Measurements from ENCODE around the gene MORF4L2.
A peak's percentile ranks its signal among the peaks of the same experiment; 100 is the strongest.
"Not testable (repeated sequence)": the region's sequence is repeated elsewhere in the genome, so short reads cannot be mapped to it uniquely, and the experiment has no call there.

Gene MORF4L2

DNA sequence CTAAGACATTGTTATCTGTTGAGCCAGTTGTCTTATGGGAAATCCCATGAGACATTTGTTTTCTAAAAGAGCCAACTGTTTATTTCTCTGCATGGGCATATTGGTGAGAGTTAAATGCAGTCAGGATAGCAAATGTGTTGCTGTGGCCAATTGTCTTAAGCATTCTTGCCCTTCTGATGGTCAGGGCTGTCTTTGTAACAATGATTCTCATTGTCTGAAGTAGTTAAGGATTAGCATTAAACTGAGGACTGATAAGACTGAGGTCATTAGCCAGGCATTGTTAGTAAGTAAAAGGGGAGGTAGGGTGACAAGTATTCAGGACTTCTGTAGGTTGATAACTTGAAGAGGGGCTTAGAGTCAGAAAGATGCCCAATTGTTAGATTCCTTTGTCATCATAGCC lies 11.2 kb upstream of the MORF4L2 start:
- Mint-ChIP-seq H3K27me3 (ENCODE audit: low read depth) (no peaks in the 10 kb centered on the region), H3K36me3 (ENCODE audit: low read depth) (no peaks in the 10 kb centered on the region), H3K4me3 (no peak overlapping the region), H3K27ac (no peak overlapping the region), H3K4me1 (ENCODE audit: low read depth) (no peaks in the 10 kb centered on the region), H3K9me3 (no peaks in the 10 kb centered on the region)

DNA sequence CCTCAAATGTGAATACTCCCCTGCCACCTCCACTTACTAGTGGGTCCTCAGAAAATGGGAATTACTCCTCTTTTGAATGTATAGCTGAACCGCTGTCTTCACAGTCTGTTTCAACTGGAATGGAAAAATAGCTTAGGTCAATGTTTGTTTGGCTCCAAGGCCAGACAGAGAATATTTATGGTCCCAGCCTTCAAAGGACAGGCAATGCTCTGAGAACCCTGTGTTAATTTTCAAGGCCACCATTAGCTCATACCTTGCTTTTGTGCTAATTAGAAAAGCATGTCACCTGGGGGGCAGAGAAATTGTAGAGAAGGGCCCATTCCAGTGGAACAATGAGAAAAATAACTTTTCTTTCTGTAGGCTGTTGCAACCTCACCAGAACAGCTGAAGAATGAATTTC lies 4.6 kb upstream of the MORF4L2 start:
- no peak overlapping the region for H3K4me3 Mint-ChIP-seq

DNA sequence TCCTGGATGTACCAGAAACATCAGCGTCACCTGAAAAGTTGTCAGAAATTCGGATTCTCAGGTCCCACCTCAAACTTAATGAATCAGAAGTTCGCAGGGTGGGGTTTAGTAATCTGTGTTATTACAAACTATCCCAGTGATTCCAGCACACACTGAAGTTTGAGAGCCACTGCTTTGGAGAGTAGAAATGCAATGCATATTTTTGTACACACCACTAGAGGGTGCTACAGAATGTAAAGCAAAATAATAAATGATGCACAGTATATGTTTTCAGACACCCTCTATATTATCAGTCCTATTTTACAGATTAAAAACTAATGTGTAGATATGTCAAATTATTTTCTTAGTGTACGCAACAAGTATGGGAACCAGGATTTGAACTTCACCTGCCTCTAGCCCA lies 2.4 kb upstream of the MORF4L2 start:
- H3K4me1 Mint-ChIP-seq (ENCODE audit: low read depth), result peaks cover 4% of the 10 kb centered on the region
- peaks cover 6% of the 10 kb centered on the region for H3K36me3 Mint-ChIP-seq (ENCODE audit: low read depth)
- no peaks in the 10 kb centered on the region for H3K9me3 Mint-ChIP-seq
- no peak overlapping the region for H3K4me3 Mint-ChIP-seq
- H3K27ac Mint-ChIP-seq, result no peak overlapping the region
- H3K27me3 Mint-ChIP-seq (ENCODE audit: low read depth), result no peaks in the 10 kb centered on the region

More for the DNA sequence above, 4.6 kb upstream of the MORF4L2 start:
- Mint-ChIP-seq H3K9me3 (no peaks in the 10 kb centered on the region), H3K27ac (no peak overlapping the region), H3K27me3 (ENCODE audit: low read depth) (no peaks in the 10 kb centered on the region), H3K36me3 (ENCODE audit: low read depth) (no peaks in the 10 kb centered on the region), H3K4me1 (ENCODE audit: low read depth) (no peaks in the 10 kb centered on the region)

DNA sequence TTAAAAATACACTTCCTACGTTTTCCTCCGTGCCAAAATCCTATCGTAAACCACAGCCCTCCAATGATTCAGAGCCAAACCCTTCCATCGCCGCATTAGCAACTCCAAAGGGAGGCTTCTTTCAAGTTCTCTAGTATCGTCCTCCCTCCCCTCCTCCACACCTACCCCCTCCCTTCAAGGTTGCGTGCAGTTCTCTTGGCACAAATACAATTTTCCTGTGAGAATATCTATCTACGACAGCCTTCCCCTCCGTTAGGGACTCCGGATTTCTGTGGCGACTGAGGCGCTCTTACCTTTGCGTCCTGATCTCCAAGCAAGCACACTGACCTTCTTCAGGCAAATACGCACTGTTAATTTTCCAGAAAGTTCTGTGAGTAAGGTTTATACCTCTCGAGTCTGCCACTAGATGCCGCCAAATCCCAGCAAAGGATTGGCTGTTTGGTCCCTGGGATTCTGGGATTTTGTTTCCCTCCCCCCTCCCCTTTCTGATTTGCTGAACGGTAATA lies 1.2 kb upstream of the MORF4L2 start:
- peaks cover 8% of the 10 kb centered on the region for H3K4me1 Mint-ChIP-seq (ENCODE audit: low read depth)
- H3K9me3 Mint-ChIP-seq, result no peaks in the 10 kb centered on the region
- H3K36me3 Mint-ChIP-seq (ENCODE audit: low read depth), result peaks cover 10% of the 10 kb centered on the region
- no peak overlapping the region for H3K27ac Mint-ChIP-seq
- no peak overlapping the region for H3K4me3 Mint-ChIP-seq
- no peaks in the 10 kb centered on the region for H3K27me3 Mint-ChIP-seq (ENCODE audit: low read depth)

DNA sequence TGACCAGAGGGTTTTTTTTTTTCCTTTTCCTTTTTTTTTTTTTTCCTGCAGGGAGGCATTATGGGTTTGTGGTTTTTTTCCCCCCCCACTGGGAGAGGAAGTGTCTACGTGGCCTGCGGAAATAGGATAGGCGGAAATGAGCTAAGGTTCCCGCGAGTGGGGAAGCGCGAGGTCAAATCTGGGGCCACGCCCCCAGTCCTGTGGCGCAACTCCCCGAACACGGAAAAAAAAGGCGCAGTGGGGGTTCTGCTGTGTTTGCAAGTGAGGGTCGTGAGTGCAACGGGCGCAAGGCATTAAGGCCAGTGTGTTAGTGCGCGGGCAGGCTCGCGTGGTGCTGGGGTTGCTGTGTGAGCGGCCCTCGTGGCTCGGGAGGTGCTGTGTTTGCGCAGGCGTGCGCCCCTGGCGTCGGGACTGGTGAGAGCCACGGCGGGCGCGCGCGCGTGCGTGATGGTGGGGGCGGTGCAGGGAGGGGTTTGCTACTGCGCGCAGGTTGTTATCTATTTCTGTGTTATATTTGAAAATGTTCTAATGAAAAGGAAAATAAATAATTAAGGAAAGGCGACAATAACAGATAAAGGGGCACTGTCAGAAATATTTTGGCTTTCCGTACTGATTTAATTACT lies 685 bp upstream of the MORF4L2 start:
- Mint-ChIP-seq H3K27ac (no peak overlapping the region), H3K4me1 (ENCODE audit: low read depth) (peaks cover 8% of the 10 kb centered on the region), H3K27me3 (ENCODE audit: low read depth) (no peaks in the 10 kb centered on the region), H3K4me3 (no peak overlapping the region), H3K36me3 (ENCODE audit: low read depth) (peaks cover 10% of the 10 kb centered on the region), H3K9me3 (no peaks in the 10 kb centered on the region)

DNA sequence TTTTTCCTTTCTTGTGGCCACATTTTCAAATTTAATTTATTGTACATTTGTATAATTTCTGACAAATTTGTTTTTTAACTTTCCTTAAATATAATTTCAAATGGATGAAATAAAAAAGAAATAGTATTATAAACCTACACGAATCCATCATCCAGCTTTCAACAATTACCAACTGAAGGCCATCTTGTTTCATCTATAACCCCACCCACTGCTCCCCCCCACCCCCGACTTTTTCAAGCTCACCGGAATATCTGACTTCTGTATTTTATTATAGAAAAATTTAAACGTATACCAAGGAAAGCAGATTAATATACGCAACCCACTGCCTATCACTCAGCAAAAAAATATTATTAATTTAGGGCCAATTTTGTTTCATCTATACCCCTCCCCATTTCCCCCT lies 1.1 kb downstream of the MORF4L2 start:
- Mint-ChIP-seq H3K4me1 (ENCODE audit: low read depth) (peaks cover 8% of the 10 kb centered on the region), H3K27ac (peak overlapping the region; percentile 88), H3K27me3 (ENCODE audit: low read depth) (no peaks in the 10 kb centered on the region), H3K4me3 (peak overlapping the region; percentile 85), H3K9me3 (no peaks in the 10 kb centered on the region), H3K36me3 (ENCODE audit: low read depth) (peaks cover 10% of the 10 kb centered on the region)

DNA sequence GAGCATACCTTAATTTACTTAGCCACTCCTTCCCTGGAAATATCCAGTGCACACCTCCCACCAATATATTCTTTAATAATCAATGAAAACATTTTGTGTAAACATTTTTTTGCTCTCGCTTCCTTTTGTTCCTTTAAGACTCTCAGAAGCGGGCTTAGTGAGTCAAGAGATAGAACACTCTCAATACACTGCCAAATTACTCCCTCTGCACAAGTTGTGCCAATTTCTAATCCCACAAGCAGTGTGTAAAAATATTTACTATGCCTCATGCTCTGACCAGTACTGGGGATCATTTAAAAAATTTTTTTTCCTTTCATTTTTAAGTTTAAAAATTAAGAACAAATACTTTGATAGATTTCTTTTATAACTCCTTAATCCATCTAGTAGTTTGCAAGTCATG lies 5.1 kb downstream of the MORF4L2 start:
- H3K9me3 Mint-ChIP-seq, result no peaks in the 10 kb centered on the region
- H3K4me3 Mint-ChIP-seq, result no peak overlapping the region
- peaks cover 32% of the 10 kb centered on the region for H3K36me3 Mint-ChIP-seq (ENCODE audit: low read depth)
- no peak overlapping the region for H3K27ac Mint-ChIP-seq
- H3K27me3 Mint-ChIP-seq (ENCODE audit: low read depth), result no peaks in the 10 kb centered on the region
- peaks cover 10% of the 10 kb centered on the region for H3K4me1 Mint-ChIP-seq (ENCODE audit: low read depth)

DNA sequence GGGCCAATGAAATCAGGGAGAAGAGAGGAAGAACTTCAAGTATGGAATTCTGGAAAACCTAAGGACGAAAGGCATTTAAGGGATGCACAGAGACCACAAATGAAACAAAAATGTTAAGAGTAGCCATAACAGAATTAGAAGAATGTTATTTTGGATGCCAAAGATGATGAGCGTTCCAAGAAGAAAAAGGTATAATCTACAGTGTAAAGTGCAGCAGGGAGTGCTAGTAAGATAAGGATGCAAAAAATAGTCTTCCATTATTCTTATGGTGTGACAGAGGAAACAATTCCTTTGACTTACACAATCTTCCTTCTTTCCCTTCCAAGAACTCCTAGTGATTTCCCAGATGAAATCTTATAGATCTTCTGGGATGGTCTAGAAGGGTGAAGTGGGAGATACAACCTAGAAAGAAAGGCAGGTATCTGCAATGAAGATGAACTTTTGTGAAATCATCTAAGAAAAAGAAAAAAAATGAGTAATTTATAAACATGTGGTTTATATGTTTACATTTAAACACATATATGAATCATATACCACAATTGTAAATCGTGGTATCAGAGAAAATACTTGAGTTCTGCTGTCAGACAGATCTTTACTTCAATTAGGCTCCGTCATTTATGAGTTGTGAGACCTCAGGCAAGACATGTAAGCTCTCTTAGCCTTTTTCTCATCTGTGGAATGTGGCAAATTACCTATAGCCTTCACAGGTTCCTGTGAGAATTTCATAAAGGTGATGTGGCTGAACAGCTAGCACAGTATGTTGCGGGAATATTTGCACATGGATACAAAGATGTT lies 8.1 kb downstream of the MORF4L2 start:
- Mint-ChIP-seq H3K4me1 (ENCODE audit: low read depth) (peaks cover 2% of the 10 kb centered on the region), H3K27me3 (ENCODE audit: low read depth) (no peaks in the 10 kb centered on the region), H3K36me3 (ENCODE audit: low read depth) (peaks cover 27% of the 10 kb centered on the region), H3K27ac (no peak overlapping the region), H3K9me3 (no peaks in the 10 kb centered on the region), H3K4me3 (no peak overlapping the region)

DNA sequence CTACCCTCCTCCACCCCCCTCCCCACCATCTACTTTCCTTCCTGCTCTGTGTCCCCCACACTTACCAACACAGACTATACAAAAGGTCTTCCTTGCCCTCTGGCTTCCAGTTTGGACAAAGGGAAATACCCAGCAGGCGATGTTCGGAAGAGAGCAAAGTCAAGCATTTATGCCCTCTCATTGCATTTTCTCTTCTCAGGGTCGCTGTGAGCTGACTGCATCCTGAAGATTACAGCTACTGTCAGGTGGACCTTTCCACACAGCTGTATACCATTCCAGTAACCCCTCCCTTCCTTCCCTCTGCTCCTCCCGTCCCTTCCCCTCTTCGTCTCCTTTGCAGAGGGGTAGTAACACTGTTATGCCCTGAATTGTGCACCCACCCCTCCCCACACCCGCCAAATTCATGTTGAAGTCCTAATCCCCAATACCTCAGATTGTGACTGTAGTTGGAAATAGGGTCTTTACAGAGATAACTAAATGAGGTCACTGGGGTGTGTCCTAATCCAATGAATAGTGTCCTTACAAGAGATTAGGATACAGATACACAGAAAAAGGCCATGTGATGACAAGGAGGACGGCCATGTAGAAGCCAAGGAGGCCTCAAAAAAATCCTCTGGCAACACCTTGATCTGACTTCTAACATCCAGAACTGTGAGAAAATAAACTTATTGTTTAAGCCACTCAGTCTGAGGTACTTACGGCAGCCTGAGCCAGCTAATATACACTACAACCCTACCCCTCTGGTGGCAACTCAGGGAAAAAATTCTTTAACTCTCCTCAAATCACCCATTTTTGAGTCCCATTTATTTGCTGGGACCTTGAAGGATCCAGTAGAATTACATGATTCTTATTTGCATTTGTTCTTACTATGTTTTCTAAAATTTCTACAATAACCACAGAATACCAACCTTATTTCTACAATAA lies 11.7 kb downstream of the MORF4L2 start:
- H3K4me3 Mint-ChIP-seq, result no peak overlapping the region
- no peak overlapping the region for H3K27ac Mint-ChIP-seq
- no peaks in the 10 kb centered on the region for H3K27me3 Mint-ChIP-seq (ENCODE audit: low read depth)
- peaks cover 2% of the 10 kb centered on the region for H3K4me1 Mint-ChIP-seq (ENCODE audit: low read depth)
- H3K36me3 Mint-ChIP-seq (ENCODE audit: low read depth), result peaks cover 27% of the 10 kb centered on the region
- no peaks in the 10 kb centered on the region for H3K9me3 Mint-ChIP-seq

DNA sequence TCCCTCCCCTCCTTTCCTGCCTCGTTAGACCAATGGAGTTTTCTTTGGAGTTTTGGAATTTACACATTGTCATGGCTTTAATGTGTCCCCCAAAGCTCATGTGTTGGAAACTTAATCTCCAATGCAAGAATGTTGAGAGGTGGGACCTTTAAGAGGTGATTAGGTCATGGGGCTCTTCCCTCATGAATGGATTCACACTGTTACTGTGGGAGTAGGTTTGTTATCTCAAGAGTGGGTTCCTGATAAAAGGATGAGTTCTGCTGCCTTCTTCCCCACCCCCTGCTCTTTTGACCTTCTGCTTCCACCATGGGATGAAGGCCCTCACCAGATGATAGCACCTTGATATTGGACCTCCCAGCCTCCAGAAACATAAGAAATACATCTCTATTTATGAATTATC lies 16.8 kb downstream of the MORF4L2 start:
- Mint-ChIP-seq H3K36me3 (ENCODE audit: low read depth) (no peaks in the 10 kb centered on the region), H3K4me1 (ENCODE audit: low read depth) (no peaks in the 10 kb centered on the region), H3K27ac (no peak overlapping the region), H3K4me3 (no peak overlapping the region), H3K9me3 (no peaks in the 10 kb centered on the region), H3K27me3 (ENCODE audit: low read depth) (peaks cover 6% of the 10 kb centered on the region)

DNA sequence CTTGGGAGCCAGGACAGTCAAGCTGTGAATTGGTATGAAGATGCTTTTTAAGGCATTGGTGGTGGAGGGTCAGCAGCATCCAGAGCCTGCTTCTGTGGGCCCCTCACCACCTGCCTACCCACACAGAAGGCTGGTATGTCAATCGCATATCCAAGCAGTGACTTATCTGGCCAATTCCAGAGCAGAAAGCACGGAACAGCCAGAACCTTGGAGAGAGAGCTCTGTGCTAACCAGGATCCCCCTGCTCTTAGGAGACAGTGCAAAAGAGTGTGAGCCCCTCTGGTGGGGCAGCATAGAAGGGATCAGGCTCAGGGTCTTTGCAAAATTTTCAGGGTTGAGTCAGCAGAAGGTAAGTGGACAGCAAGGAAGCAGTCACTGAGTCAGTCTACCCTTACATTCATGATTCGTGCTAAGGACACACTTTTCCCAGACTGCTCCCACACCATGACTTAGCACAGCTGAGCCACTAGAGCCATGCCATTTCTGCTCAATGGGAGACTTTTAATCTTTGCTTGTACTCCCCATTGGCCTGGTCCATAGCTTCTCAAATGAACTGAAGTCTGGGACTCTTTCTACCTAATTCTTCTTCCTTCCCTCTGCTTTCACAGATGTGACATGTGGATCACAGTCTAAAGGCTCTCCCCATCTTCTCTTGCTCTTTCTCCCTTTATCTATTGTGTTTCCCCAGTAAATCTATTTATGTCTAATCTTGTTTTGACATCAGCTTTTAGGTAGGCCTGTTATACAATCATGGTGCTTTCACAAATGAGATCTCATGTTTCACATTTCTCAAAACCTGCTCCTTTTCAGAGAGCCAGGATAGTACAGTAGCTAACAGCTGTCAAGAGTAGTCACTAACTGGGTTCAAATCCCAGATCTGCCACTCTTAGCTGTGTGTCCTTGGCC lies 20.0 kb downstream of the MORF4L2 start:
- Mint-ChIP-seq H3K36me3 (ENCODE audit: low read depth) (no peaks in the 10 kb centered on the region), H3K4me3 (no peak overlapping the region), H3K27me3 (ENCODE audit: low read depth) (peaks cover 28% of the 10 kb centered on the region), H3K4me1 (ENCODE audit: low read depth) (peaks cover 2% of the 10 kb centered on the region), H3K9me3 (no peaks in the 10 kb centered on the region), H3K27ac (no peak overlapping the region)

DNA sequence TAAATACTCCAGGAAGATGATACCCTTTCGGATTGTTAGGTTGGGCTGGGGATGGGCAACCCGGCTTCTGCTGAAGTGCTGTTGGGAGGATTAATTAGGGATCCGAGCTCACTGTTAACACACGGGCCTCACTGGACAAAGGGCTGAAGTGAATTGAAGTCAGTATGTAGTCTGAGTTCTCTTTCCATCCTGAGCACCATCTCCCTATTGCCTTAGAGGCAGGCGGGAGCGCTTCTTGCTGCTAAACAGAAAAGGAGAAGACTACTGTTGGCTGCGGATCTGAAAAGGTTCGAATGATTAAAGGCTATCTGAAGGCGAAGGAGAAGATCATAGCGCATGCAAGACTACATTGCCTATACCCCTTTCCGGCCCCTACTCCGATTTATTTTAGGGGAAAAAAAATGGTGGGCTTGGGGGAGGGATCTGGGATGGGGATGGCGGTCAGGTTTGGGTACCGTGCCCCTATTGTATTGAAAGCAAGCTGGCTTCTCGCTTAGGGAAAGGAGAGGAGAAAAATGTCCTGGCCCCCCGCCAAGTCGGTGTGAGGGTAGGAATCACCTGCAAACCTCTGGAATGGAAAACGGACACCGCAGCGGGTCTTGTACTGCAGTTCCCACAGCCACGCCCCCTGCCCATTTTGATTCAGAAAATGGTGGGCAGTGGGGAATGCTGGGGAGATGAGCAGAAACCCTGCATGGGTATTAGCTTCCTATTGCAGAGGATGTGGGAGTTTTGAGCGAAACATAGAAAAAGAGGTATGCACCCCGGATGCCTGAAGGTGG lies 22.3 kb downstream of the MORF4L2 start:
- Mint-ChIP-seq H3K27me3 (ENCODE audit: low read depth) (peaks cover 28% of the 10 kb centered on the region), H3K4me1 (ENCODE audit: low read depth) (peaks cover 2% of the 10 kb centered on the region), H3K9me3 (no peaks in the 10 kb centered on the region), H3K4me3 (no peak overlapping the region), H3K36me3 (ENCODE audit: low read depth) (no peaks in the 10 kb centered on the region), H3K27ac (no peak overlapping the region)

DNA sequence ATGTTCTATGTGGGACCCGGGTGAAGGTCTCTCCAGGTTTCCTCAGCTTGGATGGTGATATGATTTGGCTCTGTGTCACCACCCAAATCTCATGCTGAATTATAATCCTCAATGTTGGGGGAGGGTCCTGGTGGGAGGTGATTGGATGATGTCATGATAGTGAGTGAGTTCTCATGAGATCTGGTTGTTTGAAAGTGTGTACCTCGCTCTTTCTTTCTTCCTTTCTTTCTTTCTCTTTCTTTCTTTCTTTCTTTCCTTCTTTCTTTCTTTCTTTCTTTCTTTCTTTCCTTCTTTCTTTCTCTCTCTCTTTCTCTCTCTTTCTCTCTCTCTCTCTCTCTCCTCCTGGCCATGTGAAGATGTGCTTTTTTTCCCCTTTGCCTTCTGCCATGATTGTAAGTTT lies 27.0 kb downstream of the MORF4L2 start:
- H3K4me1 Mint-ChIP-seq (ENCODE audit: low read depth); H3K27ac Mint-ChIP-seq; H3K9me3 Mint-ChIP-seq; H3K36me3 Mint-ChIP-seq (ENCODE audit: low read depth); H3K4me3 Mint-ChIP-seq: not testable (repeated sequence)
- peaks cover 19% of the 10 kb centered on the region for H3K27me3 Mint-ChIP-seq (ENCODE audit: low read depth)
